Stomach (tissue), 4 donors: ENCODE results near the gene PARD3.

Experiments used
- CTCF ChIP-seq, 7 experiments: fragments of 450-650 bp in 4 of 7; fragments of 200-600 bp in 3 of 7; sonication (generic) in 3 of 7; IDR thresholded peaks; one replicate each; pipeline ENCODE4 v1.5.1; 2016 to 2019; ENCODE audit warnings: antibody characterized with exemption in 7 of 7, control low read depth in 2 of 7, mild to moderate bottlenecking in 1 of 7
- EP300 ChIP-seq: sonication (generic); formaldehyde crosslinking; IDR thresholded peaks from one replicate; pipeline ENCODE4 v1.6.1; 2017; ENCODE audit warnings: antibody characterized with exemption
- POLR2A ChIP-seq, 4 donors: fragments of 450-650 bp; IDR thresholded peaks; one replicate each; pipeline ENCODE4 v1.6.1; 2016; ENCODE audit warnings: antibody characterized with exemption in 4 of 4, control low read depth in 2 of 4, mild to moderate bottlenecking in 1 of 4, moderate library complexity in 1 of 4
- POLR2AphosphoS5 ChIP-seq, 3 donors: sonication (generic); formaldehyde crosslinking; IDR thresholded peaks; one replicate each; pipeline ENCODE4 v1.6.1; 2016; ENCODE audit warnings: antibody characterized with exemption in 3 of 3

- TF ChIP-seq POLR2AphosphoS5 (IDR thresholded peaks at IDR 0.05): no peak
- TF ChIP-seq POLR2A (IDR thresholded peaks at IDR 0.05): no peak
- no peak for TF ChIP-seq CTCF (IDR thresholded peaks at IDR 0.05)
- no peak for TF ChIP-seq EP300
Measured at GRCh38 chr10:34400075-34400474, 415.0 kb downstream of the PARD3 start.
